Body of pancreas (tissue), 4 donors: ENCODE data around the gene PLXNB3.

Experiments used
- CTCF ChIP-seq, 7 experiments: fragments of 450-650 bp in 4 of 7; fragments of 200-600 bp in 3 of 7; sonication (generic) in 3 of 7; IDR thresholded peaks; one replicate each; pipeline ENCODE4 v1.5.1; 2016 to 2019; ENCODE audit warnings: antibody characterized with exemption in 7 of 7
- POLR2A ChIP-seq, 3 donors: fragments of 450-650 bp; IDR thresholded peaks; one replicate each; pipeline ENCODE4 v1.6.1; 2016; ENCODE audit warnings: antibody characterized with exemption in 3 of 3, mild to moderate bottlenecking in 2 of 3

- TF ChIP-seq CTCF (IDR thresholded peaks at IDR 0.05) (no peak), POLR2A (IDR thresholded peaks at IDR 0.05) (no peak)
These were observed 61.0 kb downstream of the PLXNB3 start for GRCh38 chrX:153825042-153825441.
